H1 (cell line): ENCODE measurements around the gene CCDC18. TPM values are rescaled to one million over a fixed set of nuclear protein-coding genes. Genes with fewer than 3 reads are reported as not detected.

Source experiments
- CTCF ChIA-PET: fragments of 300-600 bp; sonication (Branson Sonifier 250); formaldehyde crosslinking; loops from one replicate; lab custom pipeline; 2021; ENCODE audit not compliant: partially characterized antibody; lab: Charles Lee
- POLR2A ChIA-PET: fragments of 300-600 bp; sonication (Branson Sonifier 250); formaldehyde crosslinking; loops from one replicate; lab custom pipeline; 2021; ENCODE audit warnings: inconsistent platforms; ENCODE audit not compliant: partially characterized antibody; lab: Charles Lee
- DNase-seq, 2 experiments: peaks; one replicate each; pipeline versions ENCODE4 v3.0.0 to v3.0.0-alpha.2; 2010 to 2022; ENCODE audit warnings: low spot score in 2 of 2, low read depth in 1 of 2, mixed read lengths in 1 of 2
- FAIRE-seq: peaks from 2 replicates; lab custom pipeline; 2011; peaks lifted over from hg19 to GRCh38; lab: Jason Lieb, UNC
- H2AFZ ChIP-seq: 2 replicates; pipeline ENCODE4 v1.8.1; 2012; ENCODE audit warnings: low read length, inconsistent platforms
- H2AK5ac ChIP-seq: 2 replicates; pipeline ENCODE4 v1.6.1; 2013; ENCODE audit warnings: low read depth, low read length
- H2BK120ac ChIP-seq: replicated peaks from 2 replicates; pipeline ENCODE3; 2013; ENCODE audit warnings: low read depth, low read length, inconsistent platforms
- H2BK12ac ChIP-seq: 2 replicates; pipeline ENCODE4 v1.6.1; 2013; ENCODE audit warnings: low read depth, low read length
- H2BK15ac ChIP-seq: 2 replicates; pipeline ENCODE4 v1.6.1; 2013; ENCODE audit warnings: low read length
- H2BK20ac ChIP-seq: 2 replicates; pipeline ENCODE4 v1.6.1; 2013; ENCODE audit warnings: low read length
- H2BK5ac ChIP-seq: 2 replicates; pipeline ENCODE4 v1.6.1; 2013; ENCODE audit warnings: low read depth, low read length
- H3K14ac ChIP-seq: 2 replicates; pipeline ENCODE4 v1.6.1; 2013; ENCODE audit warnings: inconsistent platforms; ENCODE audit not compliant: insufficient read length
- H3K18ac ChIP-seq: 2 replicates; pipeline ENCODE4 v1.6.1; 2013; ENCODE audit warnings: low read length; ENCODE audit errors: extremely low read depth
- H3K23ac ChIP-seq: 2 replicates; pipeline ENCODE4 v1.6.1; 2013; ENCODE audit warnings: inconsistent platforms; ENCODE audit not compliant: insufficient read length
- H3K23me2 ChIP-seq: 2 replicates; pipeline ENCODE4 v1.6.1; 2013; ENCODE audit warnings: low read depth, low read length
- H3K27ac ChIP-seq: 2 replicates; pipeline ENCODE4 v1.6.1; 2011; ENCODE audit warnings: low read depth, low read length, inconsistent platforms
- H3K27me3 ChIP-seq, 4 experiments: replicated peaks in 1 of 4; 1 replicate in 1 of 4; 2 replicates in 3 of 4; pipeline versions ENCODE4 v1.6.1 to v1.8.1; 2011 to 2013; ENCODE audit warnings: low read length in 3 of 4, mild to moderate bottlenecking in 3 of 4, inconsistent platforms in 2 of 4, mixed read lengths in 2 of 4, moderate library complexity in 1 of 4; ENCODE audit not compliant: control insufficient read depth in 3 of 4, insufficient read depth in 3 of 4; ENCODE audit errors: extremely low read depth in 1 of 4
- H3K36me3 ChIP-seq, 4 experiments: 2 replicates each; pipeline versions ENCODE4 v1.6.1 to v1.8.1; 2011 to 2013; ENCODE audit warnings: mild to moderate bottlenecking in 4 of 4, low read length in 3 of 4, moderate library complexity in 2 of 4, control low read depth in 1 of 4, inconsistent platforms in 1 of 4; ENCODE audit not compliant: insufficient read depth in 4 of 4, control insufficient read depth in 2 of 4
- H3K4ac ChIP-seq: replicated peaks from 2 replicates; pipeline ENCODE3; 2013; ENCODE audit warnings: low read length, low read depth, mixed read lengths, inconsistent platforms; ENCODE audit not compliant: insufficient read length
- H3K4me1 ChIP-seq, 4 experiments: replicated peaks in 1 of 4; 1 replicate in 1 of 4; 2 replicates in 3 of 4; pipeline versions ENCODE4 v1.6.1 to v1.8.1; 2011 to 2013; ENCODE audit warnings: low read length in 3 of 4, inconsistent platforms in 2 of 4, mixed read lengths in 1 of 4; ENCODE audit not compliant: insufficient read depth in 4 of 4, control insufficient read depth in 3 of 4
- H3K4me2 ChIP-seq, 2 experiments: 2 replicates each; pipeline versions ENCODE4 v1.6.1 to v1.8.1; 2011 to 2013; ENCODE audit warnings: low read depth in 2 of 2, low read length in 2 of 2, control low read depth in 1 of 2, inconsistent platforms in 1 of 2, mild to moderate bottlenecking in 1 of 2; ENCODE audit not compliant: insufficient read depth in 1 of 2
- H3K4me3 ChIP-seq, 4 experiments: fragments of 200-600, 300-600 bp in 1 of 4; sonication (generic), shearing (Covaris generic), sonication (Bioruptor Twin) in 1 of 4; 2 replicates each; pipeline versions ENCODE4 v1.5.1 to v1.8.1; 2011 to 2016; ENCODE audit warnings: low read length in 4 of 4, low read depth in 3 of 4, control low read depth in 2 of 4, inconsistent platforms in 2 of 4, mild to moderate bottlenecking in 2 of 4, mixed read lengths in 1 of 4, moderate library complexity in 1 of 4; ENCODE audit not compliant: insufficient read depth in 2 of 4; ENCODE audit errors: extremely low read depth in 1 of 4
- H3K56ac ChIP-seq: replicated peaks from 2 replicates; pipeline ENCODE3; 2013; ENCODE audit warnings: low read depth, mild to moderate bottlenecking, mixed read lengths, low read length, inconsistent platforms; ENCODE audit not compliant: insufficient read length
- H3K79me1 ChIP-seq: 2 replicates; pipeline ENCODE4 v1.6.1; 2013; ENCODE audit warnings: low read depth, low read length, control low read depth
- H3K79me2 ChIP-seq, 2 experiments: 2 replicates each; pipeline versions ENCODE4 v1.6.1 to v1.8.1; 2012 to 2013; ENCODE audit warnings: low read length in 2 of 2, mild to moderate bottlenecking in 2 of 2, inconsistent platforms in 1 of 2; ENCODE audit not compliant: insufficient read depth in 2 of 2, control insufficient read depth in 1 of 2
- H3K9ac ChIP-seq, 4 experiments: replicated peaks in 1 of 4; 1 replicate in 1 of 4; 2 replicates in 3 of 4; pipeline versions ENCODE4 v1.6.1 to v1.8.1; 2011 to 2013; ENCODE audit warnings: low read depth in 3 of 4, low read length in 3 of 4, control low read depth in 2 of 4, mild to moderate bottlenecking in 2 of 4, moderate library complexity in 2 of 4, inconsistent platforms in 1 of 4; ENCODE audit errors: extremely low read depth in 1 of 4
- H3K9me3 ChIP-seq, 2 experiments: 2 replicates each; pipeline versions ENCODE4 v1.6.1 to v1.8.1; 2012 to 2013; ENCODE audit warnings: mild to moderate bottlenecking in 2 of 2, moderate library complexity in 2 of 2, control low read depth in 1 of 2, inconsistent platforms in 1 of 2, low read depth in 1 of 2, low read length in 1 of 2, mixed read lengths in 1 of 2; ENCODE audit not compliant: insufficient read depth in 2 of 2
- H4K20me1 ChIP-seq, 2 experiments: replicated peaks in 1 of 2; 2 replicates each; pipeline versions ENCODE3 to v1.8.1; 2011 to 2013; ENCODE audit warnings: inconsistent platforms in 2 of 2, low read length in 2 of 2, mild to moderate bottlenecking in 1 of 2; ENCODE audit not compliant: insufficient read depth in 2 of 2, control insufficient read depth in 1 of 2
- H4K5ac ChIP-seq: 2 replicates; pipeline ENCODE4 v1.6.1; 2013; ENCODE audit warnings: low read length, low read depth, mixed read lengths, inconsistent platforms; ENCODE audit not compliant: insufficient read length
- H4K8ac ChIP-seq: 2 replicates; pipeline ENCODE4 v1.8.0; 2013; ENCODE audit warnings: mild to moderate bottlenecking, moderate library complexity, low read length, inconsistent platforms; ENCODE audit not compliant: insufficient read depth; ENCODE audit errors: extremely low read depth
- H4K91ac ChIP-seq: replicated peaks from 2 replicates; pipeline ENCODE3; 2013; ENCODE audit warnings: low read length, mixed read lengths, inconsistent platforms; ENCODE audit not compliant: insufficient read length
- CEBPB ChIP-seq: IDR thresholded peaks from 2 replicates; pipeline ENCODE4 v1.6.1; 2012; ENCODE audit warnings: low read depth, low read length
- CTBP2 ChIP-seq: IDR thresholded peaks from 2 replicates; pipeline ENCODE4 v1.7.0; 2011; ENCODE audit warnings: borderline replicate concordance, mild to moderate bottlenecking, moderate library complexity, mixed read lengths, low read length; ENCODE audit not compliant: insufficient read depth, insufficient read length
- EGR1 ChIP-seq: IDR thresholded peaks from 2 replicates; pipeline ENCODE4 v1.6.1; 2011; ENCODE audit warnings: low read depth, low read length, borderline replicate concordance
- KDM4A ChIP-seq: IDR thresholded peaks from one replicate; pipeline ENCODE4 v1.7.1; 2012; ENCODE audit warnings: low read depth, mild to moderate bottlenecking, moderate library complexity, low read length, inconsistent platforms; ENCODE audit not compliant: severe bottlenecking
- PHF8 ChIP-seq: fragments of 200-600 bp; sonication (generic); conservative IDR thresholded peaks from 2 replicates; pipeline ENCODE4 v1.7.1; 2012; ENCODE audit warnings: low read depth, mild to moderate bottlenecking, inconsistent platforms, low read length, moderate library complexity
- RAD21 ChIP-seq, 2 experiments: IDR thresholded peaks in 1 of 2; conservative IDR thresholded peaks in 1 of 2; 2 replicates each; pipeline ENCODE4 v1.6.1; 2011; ENCODE audit warnings: low read depth in 2 of 2, low read length in 2 of 2, improper control_type of control experiment in 1 of 2, inconsistent platforms in 1 of 2, mild to moderate bottlenecking in 1 of 2, moderate library complexity in 1 of 2
- RFX5 ChIP-seq: IDR thresholded peaks from 2 replicates; pipeline ENCODE4 v1.6.1; 2011; ENCODE audit warnings: low read depth, low read length, improper control_type of control experiment, borderline replicate concordance
- RXRA ChIP-seq: IDR thresholded peaks from 2 replicates; pipeline ENCODE4 v1.6.1; 2011; ENCODE audit warnings: low read depth, mild to moderate bottlenecking, low read length, moderate library complexity; ENCODE audit not compliant: insufficient read depth
- SIRT6 ChIP-seq: IDR thresholded peaks from one replicate; pipeline ENCODE4 v1.7.1; 2012; ENCODE audit warnings: low read length, inconsistent platforms
- SP4 ChIP-seq: IDR thresholded peaks from 2 replicates; pipeline ENCODE4 v1.6.1; 2012; ENCODE audit warnings: low read length, inconsistent platforms
- TBP ChIP-seq: IDR thresholded peaks from 2 replicates; pipeline ENCODE4 v1.6.1; 2011; ENCODE audit warnings: low read depth, low read length, improper control_type of control experiment
- TCF12 ChIP-seq: IDR thresholded peaks from 2 replicates; pipeline ENCODE4 v1.6.1; 2011; ENCODE audit warnings: low read depth, mild to moderate bottlenecking, low read length
- YY1 ChIP-seq: IDR thresholded peaks from 2 replicates; pipeline ENCODE4 v1.6.1; 2011; ENCODE audit warnings: low read depth, mild to moderate bottlenecking, low read length
- WGBS, 2 experiments: shearing (Covaris generic) in 1 of 2; methylation state at CpG; one replicate each; pipeline versions ENCODE4 v1.1.6 to v1.1.7; 2013 to 2015; ENCODE audit warnings: low lambda C conversion rate in 2 of 2, mixed read lengths in 2 of 2, inconsistent platforms in 1 of 2, low coverage in 1 of 2, missing lambda C conversion rate in 1 of 2; ENCODE audit not compliant: insufficient replicate concordance in 2 of 2, insufficient coverage in 1 of 2, insufficient read length in 1 of 2; ENCODE audit errors: extremely low coverage in 1 of 2, missing lambda C conversion rate in 1 of 2; 5-methylcytosine and 5-hydroxymethylcytosine counted together
- polyA plus RNA-seq, 7 experiments: library from polyadenylated mRNA; depleted of rRNA in 3 of 7; stranded (reverse) in 5 of 7; unstranded in 2 of 7; fragments of >200 nt in 5 of 7; fragments of 200-250 nt in 2 of 7; gene quantifications; 1 replicate in 5 of 7; 2 replicates in 1 of 7; 4 replicates in 1 of 7; pipeline versions ENCODE4 v1.2.1 to v1.2.3, GENCODE V29; 2011 to 2013; ENCODE audit warnings: missing spikeins in 2 of 7, mixed read lengths in 2 of 7
- total RNA-seq: library from RNA; stranded (reverse); fragmentation: NEBNext Ultra II Directional; extraction: Animal tissue kit (Norgen Biotek cat#: 25700); gene quantifications from 2 replicates; pipeline ENCODE4 v1.2.1, GENCODE V29; 2021
- TF ChIP-seq, protein P1 (sequence below): IDR thresholded peaks from 2 replicates; pipeline ENCODE4 v1.6.1; 2012; ENCODE audit warnings: inconsistent platforms

The CCDC18 gene
- total and polyA plus RNA-seq, 2 of the 8 experiments (the other 6 are each of a cell fraction or from before 2014, with no cell fraction given), result 3.0 to 21.2 TPM

- Histone ChIP-seq H3K4ac (no peak overlapping the region), H4K5ac (no peak overlapping the region), H2AFZ (no peak overlapping the region), H2BK12ac (no peak overlapping the region), H2BK120ac (no peak overlapping the region), H3K27ac (no peak overlapping the region), H2BK5ac (no peak overlapping the region), H3K4me2 (no peak overlapping the region), H2BK20ac (no peak overlapping the region), H3K4me3 (no peak overlapping the region), H2BK15ac (no peak overlapping the region), H3K4me1 (peaks cover 0 to 6% (median 0%) of the 10 kb centered on the region in 4 experiments; a peak in 1 of 7 replicates), H3K27me3 (no peaks in the 10 kb centered on the region), H3K9ac (no peak overlapping the region), H3K23ac (no peak overlapping the region), H4K91ac (no peak overlapping the region), H3K9me3 (peaks cover 4 to 10% of the 10 kb centered on the region in 2 experiments; a peak in 1 of 4 replicates), H2AK5ac (no peak overlapping the region), H3K14ac (no peak overlapping the region), H4K20me1 (no peaks in the 10 kb centered on the region), H3K36me3 (no peaks in the 10 kb centered on the region), H3K23me2 (no peaks in the 10 kb centered on the region), H4K8ac (no peak overlapping the region), H3K18ac (no peak overlapping the region), H3K79me1 (no peaks in the 10 kb centered on the region), H3K56ac (no peak overlapping the region), H3K79me2 (no peaks in the 10 kb centered on the region)
- POLR2A ChIA-PET, result no interaction called here
- no peak for DNase-seq
- CTCF ChIA-PET, result interaction anchor here (1.2 to 1.6 kb wide), 2 partner anchors 12 to 18 kb away, joined by 3 to 7 read pairs; no protein-coding TSS in a partner anchor
- 85% methylated on average over 3 of the region's 3 CpGs; no CpG with 5 or more reads in 1 of the 2 experiments for WGBS, 2 experiments
- FAIRE-seq, result no peak
- TF ChIP-seq, protein P1, sequence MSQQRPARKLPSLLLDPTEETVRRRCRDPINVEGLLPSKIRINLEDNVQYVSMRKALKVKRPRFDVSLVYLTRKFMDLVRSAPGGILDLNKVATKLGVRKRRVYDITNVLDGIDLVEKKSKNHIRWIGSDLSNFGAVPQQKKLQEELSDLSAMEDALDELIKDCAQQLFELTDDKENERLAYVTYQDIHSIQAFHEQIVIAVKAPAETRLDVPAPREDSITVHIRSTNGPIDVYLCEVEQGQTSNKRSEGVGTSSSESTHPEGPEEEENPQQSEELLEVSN, result no peak
- TF ChIP-seq CTBP2 (no peak), TBP (no peak), KDM4A (no peak), EGR1 (no peak), RAD21 (IDR thresholded peaks at IDR 0.05 in 1 of 2, conservative IDR thresholded peaks at IDR 0.05 in 1 of 2; ENCODE audit: low read depth in 2 of 2, low read length in 2 of 2) (no peak), YY1 (no peak), SP4 (no peak), RXRA (no peak), SIRT6 (no peak), TCF12 (no peak), RFX5 (no peak), PHF8 (no peak), CEBPB (no peak)
Measured at GRCh38 chr1:93322349-93322748, 141.8 kb downstream of the CCDC18 start.
